A549 treated with dexamethasone at 1 μM for 4 hours (cell line): Measurements from ENCODE around the gene FLVCR1. TPM values are rescaled to one million over a fixed set of nuclear protein-coding genes. Genes with fewer than 3 reads are reported as not detected.

Experiments used
- total RNA-seq: library from RNA; stranded (reverse); fragments of 200-300 nt; extraction: Qiagen RNA extraction; gene quantifications from 5 replicates; pipeline ENCODE4 v1.2.3, GENCODE V29; 2022

Gene FLVCR1
- 10.4 to 20.9 TPM (median 17.8 TPM) in 5 replicates for total RNA-seq

DNA sequence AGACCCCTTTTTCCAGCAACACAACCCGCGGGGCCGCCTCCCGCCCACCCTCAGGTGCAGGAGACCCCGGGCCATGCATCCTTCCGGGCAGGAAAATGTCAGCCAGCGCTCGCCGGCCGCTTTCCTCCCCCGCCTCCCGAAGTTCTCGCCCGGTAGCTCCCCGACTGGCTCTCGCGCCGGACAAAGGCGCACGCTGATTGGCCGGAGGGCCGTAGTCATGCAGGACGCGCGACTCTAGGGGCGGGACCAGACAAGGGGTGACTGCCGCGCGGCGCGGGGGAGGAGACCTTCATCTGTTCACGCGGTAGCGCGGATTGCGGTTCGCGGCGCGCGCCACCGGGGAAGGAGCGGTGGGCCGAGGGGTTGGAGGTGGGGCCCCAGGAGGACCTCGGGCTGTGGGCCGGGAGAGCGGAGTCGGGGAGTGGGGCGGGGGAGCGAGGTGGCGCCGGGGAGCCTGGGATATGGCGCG lies at the start of gene FLVCR1:
FLVCR1 (plus strand) TSS at position 284 of the 469 bp plus-strand sequence; CDS start at position 462, 178 bp downstream.

GRCh38 chr1:212847549-212847948 lies 10.5 kb upstream of the FLVCR1 start, which contains the start of gene SPATA45:
Gene SPATA45 (minus strand): TSS chr1:212847649. CDS start chr1:212836149, 11,500 bp downstream.

Other genes starting within 250 kb of the FLVCR1 start
- gene ATF3, start 249.5 kb upstream of the FLVCR1 start, total RNA-seq, result 20.8 to 37.6 TPM (median 26.9 TPM) in 5 replicates
- gene BATF3, start 158.4 kb upstream of the FLVCR1 start, total RNA-seq, result 24.8 to 34.8 TPM (median 31.6 TPM) in 5 replicates
- gene NSL1, start 66.5 kb upstream of the FLVCR1 start, total RNA-seq, result 28.1 to 37.5 TPM (median 28.5 TPM) in 5 replicates
- 11.4 to 15.2 TPM (median 12.4 TPM) in 5 replicates for gene TATDN3, start 66.4 kb upstream of the FLVCR1 start, total RNA-seq
- gene SPATA45, start 10.6 kb upstream of the FLVCR1 start, total RNA-seq, result 0.20 to 0.46 TPM (median 0.42 TPM) in 3 of 5 replicates, not detected in the others
- gene VASH2, start 92.3 kb downstream of the FLVCR1 start, total RNA-seq, result 1.8 to 3.3 TPM (median 2.7 TPM) in 5 replicates
- gene ANGEL2, start 157.6 kb downstream of the FLVCR1 start, total RNA-seq, result 15.2 to 21.9 TPM (median 18.4 TPM) in 5 replicates
- gene RPS6KC1, start 193.0 kb downstream of the FLVCR1 start, total RNA-seq, result 9.8 to 11.9 TPM (median 11.1 TPM) in 5 replicates